ENCODE data around the gene ZBTB12. TPM values are rescaled to one million over a fixed set of nuclear protein-coding genes. Genes with fewer than 3 reads are reported as not detected.

Gene ZBTB12
- total RNA-seq, 1 experiment from 2014 or later = 1.3 TPM

- DNase-seq (ENCODE audit: low spot score) = peak; percentile 68
Observed at GRCh38 chr6:31897612-31898382, 4.1 kb downstream of the ZBTB12 start, which contains the start of gene EHMT2. EHMT2 (minus strand) TSS chr6:31897698; CDS start chr6:31897677, 21 bp downstream.

GRCh38 chr6:31896856-31897611, 4.9 kb downstream of the ZBTB12 start:
- DNase-seq (ENCODE audit: low spot score) = no peak

DNA sequence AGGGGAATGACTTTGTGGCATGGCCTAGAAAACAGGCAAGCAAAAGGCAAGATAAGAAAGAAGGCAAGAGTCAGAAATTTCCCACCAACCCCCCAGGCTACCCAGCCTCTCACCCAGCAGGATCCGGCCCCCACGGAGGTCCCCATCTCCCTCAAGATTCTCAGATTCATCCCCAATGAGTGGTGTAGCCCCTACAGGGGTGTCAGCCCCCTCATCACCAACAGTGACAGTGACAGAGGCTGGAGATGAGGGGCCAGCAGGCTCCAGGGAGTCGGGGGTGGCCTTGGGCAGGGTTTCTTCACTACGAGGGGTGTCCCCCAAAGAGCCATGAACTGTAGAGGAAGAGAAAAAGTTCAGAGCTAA, 5.4 kb downstream of the ZBTB12 start:
- no peak for DNase-seq (ENCODE audit: low spot score)

DNA sequence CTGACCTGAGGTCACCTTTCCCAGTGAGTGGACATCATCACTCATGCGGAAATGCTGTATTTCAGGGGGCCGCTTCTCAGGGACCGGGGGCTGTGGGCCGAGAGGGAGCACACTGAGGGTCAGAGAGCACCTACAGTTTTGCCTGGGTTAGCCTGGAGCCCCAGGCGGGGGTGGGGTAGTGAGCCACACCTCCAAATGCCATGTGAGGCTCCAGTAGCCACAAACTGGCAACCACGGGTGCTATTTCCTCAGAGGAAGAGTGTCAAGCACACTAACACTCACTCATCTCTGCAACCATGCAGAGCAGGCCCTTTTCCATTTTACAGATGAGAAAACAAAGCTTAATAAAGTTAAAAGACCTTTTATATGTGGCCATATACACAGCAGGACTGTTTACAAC, 9.1 kb downstream of the ZBTB12 start:
- DNase-seq (ENCODE audit: low spot score) = no peak

GRCh38 chr6:31889331-31889972, 12.4 kb downstream of the ZBTB12 start:
- no peak for DNase-seq (ENCODE audit: low spot score)

- DNase-seq (ENCODE audit: low spot score) = no peak
Observed at GRCh38 chr6:31888276-31889258, 13.3 kb downstream of the ZBTB12 start.

- DNase-seq (ENCODE audit: low spot score) = no peak
Observed at GRCh38 chr6:31887173-31888007, 14.5 kb downstream of the ZBTB12 start.

DNA sequence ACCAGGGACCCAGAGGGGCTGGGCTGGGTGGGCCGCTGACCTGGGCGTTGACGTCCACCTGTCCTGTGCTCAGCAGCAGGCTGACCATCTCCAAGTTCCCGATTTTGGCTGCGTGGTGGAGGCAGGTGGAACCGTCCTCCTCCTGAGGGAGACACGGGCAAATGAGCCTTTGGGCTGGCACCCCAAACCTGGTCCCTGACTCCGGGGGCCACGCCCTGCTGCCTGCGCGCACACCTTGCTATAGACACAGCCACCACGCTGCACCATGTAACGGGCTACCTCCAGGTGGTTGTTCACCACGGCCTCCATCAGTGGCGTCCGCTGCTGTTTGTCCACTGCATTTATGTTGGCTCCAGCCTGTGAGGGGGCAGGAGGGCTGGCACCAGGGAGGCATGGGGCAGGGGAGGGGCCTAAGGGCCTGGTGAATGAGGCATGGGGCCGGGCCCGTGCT, 15.3 kb downstream of the ZBTB12 start:
- no peak for DNase-seq (ENCODE audit: low spot score)

- DNase-seq (ENCODE audit: low spot score) = no peak
Observed at GRCh38 chr6:31884528-31885035, 17.3 kb downstream of the ZBTB12 start.

DNA sequence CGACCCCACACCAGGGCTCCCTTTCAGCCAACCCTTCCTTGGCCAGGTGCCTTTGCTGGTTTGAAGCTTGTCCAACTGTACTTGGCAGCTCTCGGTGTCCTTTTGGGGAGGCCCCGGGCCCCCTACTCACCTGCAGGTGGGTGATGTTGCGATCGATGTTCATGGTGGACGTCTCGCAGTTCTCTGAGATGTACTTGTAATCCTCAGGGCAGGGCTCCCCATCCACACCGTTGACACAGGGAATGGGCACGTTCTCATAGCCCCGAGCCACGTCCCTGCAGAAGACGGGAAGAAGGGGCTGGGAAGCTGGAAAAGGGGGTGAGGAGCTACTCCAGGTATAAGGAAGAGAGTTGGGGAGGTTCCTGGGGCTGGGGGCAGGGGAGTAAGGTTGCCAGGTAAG, 18.2 kb downstream of the ZBTB12 start:
- no peak for DNase-seq (ENCODE audit: low spot score)

DNA sequence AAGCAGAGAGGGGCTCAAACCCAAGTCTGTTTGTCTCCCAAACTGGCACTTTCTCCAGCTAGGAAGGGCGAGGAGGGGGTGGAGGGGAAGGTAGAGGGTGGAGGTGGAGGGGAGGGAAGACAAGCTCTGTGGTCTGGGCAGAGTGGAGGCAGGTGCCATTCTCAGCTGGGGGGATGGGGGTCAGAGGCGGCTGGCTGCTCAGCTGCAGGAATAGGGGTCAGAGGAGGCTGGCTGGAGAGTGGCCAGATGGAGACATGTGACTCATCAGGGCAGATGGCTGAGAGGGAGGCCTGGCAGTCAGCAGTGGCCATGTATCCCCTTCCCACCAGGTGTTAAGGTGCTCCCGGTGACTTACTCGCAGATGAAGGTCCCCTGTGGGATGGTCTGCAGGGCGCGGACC, 19.5 kb downstream of the ZBTB12 start:
- DNase-seq (ENCODE audit: low spot score) = peak; percentile 59

DNA sequence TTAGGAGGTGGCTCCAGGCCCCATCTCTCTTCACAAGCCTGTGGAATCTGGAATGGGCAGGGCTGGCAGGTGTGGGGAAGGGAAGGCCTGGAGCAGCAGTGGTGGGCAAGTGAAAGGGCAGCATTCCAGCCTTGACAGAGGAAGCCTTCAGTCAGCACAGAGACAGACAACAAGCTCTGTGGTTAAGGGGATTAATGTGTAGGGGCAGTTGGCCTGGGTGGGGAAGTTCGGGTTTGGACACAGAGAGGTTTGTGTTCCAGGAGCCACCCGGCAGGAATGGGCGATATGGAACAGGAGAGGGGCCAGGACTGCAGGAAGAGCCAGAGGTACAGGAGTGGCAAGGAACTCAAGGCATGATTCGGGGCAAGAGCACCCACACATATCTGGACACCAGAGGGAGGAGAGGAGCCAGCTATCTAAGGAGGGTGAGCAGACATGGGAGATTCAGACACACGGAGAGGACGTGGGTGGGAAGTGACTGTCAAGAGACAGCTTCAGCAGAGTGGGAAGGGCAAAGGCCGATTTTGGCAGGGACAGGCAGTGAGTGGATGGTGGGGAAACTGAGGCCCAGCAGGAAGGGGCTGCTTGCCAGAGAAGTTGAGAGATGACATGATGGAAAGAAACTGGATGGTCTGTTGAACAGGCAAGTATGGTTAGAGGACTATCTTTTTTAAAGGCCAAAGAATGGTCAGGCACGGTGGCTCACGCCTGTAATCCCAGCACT, 20.6 kb downstream of the ZBTB12 start:
- no peak for DNase-seq (ENCODE audit: low spot score)

DNA sequence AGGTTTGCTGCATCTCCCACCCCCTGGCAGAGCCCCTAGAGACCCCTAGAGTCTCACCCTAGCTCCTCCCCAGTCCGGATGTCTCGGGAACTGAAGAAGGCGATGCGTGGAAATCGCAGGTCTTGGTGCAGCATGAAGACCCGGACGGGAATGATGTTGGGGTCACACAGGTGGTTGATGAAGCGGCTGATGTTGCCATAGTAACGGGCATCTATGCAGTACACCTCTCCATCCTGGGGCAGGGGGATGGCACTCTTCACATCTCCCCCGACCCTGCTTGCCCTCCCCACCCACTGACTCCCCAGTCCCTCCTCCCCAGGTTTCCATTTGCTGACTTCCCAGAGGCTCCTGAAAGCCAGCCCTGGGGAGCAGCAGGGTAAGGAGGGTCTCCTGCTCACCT, 21.3 kb downstream of the ZBTB12 start:
- no peak for DNase-seq (ENCODE audit: low spot score)

GRCh38 chr6:31879901-31880300, 22.0 kb downstream of the ZBTB12 start:
- no peak for DNase-seq (ENCODE audit: low spot score)

DNA sequence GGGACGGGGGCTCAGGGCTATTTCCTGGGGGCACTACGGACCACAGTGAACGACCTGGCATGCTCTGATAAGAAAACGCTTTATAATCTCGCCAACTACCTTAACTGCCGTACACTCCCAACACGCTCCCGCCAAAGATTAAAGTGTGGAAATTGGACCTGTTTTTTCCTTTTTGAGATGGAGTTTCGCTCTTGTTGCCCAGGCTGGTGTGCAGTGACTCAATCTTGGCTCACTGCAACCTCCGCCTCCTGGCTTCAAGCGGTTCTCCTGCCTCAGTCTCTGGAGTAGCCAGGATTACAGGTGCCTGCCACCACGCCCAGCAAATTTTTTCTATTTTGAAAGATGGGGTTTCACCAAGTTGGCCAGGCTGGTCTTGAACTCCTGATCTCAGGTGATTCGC, 22.7 kb downstream of the ZBTB12 start:
- no peak for DNase-seq (ENCODE audit: low spot score)

DNA sequence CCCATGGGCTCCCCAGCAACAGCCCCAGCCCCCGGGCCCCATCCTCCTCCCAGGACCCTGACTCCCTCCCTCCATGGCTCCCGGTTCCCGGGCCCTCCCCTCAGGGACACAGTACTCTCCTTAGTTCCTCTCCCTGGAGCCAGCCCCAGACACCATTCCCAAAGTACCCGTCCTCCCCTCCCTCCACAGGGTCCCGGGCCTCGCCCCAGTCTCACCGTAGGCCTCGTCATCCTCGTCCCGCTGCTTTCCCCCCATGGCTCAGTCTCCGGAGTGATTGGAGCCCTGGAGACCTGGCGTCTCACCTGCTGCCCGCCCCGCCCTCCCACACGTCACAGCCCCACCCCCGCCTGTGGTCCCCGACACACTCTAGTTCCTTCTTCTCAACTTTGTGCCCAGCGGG, 23.2 kb downstream of the ZBTB12 start, which contains the start of gene SLC44A4:
SLC44A4 (minus strand) TSS at position 272 of the 400 bp plus-strand sequence; CDS start at position 255, 17 bp downstream.
- no peak for DNase-seq (ENCODE audit: low spot score)

DNA sequence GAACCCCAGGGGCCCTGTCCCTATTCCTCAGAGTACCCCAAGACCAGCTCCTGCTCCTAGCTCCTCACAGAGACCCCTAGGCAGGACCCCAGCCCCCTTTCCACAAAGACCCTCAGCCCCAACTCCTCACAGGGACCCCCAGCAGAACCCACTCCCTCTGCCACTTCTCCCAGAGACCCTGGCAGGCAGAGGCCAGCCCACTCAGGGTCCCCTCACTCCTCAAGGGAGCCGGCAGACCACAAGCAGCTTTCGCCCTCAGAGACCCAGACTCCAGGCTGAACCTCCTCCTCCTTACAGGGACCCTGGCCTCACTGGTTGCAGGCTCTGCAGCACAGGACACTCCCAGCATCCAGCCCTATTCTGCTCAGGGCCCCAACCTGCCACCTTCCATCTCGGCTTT, 23.7 kb downstream of the ZBTB12 start:
- no peak for DNase-seq (ENCODE audit: low spot score)

DNA sequence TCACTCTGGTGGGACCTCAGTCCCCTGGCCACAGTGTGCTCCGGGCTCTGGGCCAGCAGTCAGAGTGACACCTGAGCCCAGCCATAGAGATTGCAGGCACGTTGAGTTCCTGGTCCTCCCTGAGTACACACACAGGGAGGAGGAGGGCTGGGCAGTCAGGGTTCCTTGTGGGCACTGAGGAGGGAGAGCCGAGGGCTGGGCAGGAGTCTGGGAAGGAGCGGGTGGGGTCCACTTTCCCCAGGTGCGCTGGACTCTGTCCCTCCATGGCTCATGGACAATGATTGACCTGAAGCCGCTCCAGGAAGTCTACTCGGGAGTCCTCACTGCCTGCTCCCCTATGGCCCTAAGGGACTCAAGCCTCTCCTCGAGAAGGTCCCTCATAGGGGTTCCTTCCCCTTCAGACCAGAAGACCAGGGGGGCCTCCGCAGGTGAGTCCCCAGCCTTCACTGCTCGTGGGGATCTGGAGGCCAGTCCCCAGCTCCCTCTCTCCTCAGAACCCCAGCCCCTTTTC, 24.2 kb downstream of the ZBTB12 start:
- DNase-seq (ENCODE audit: low spot score) = no peak

- no peak for DNase-seq (ENCODE audit: low spot score)
Observed at GRCh38 chr6:31877125-31877650, 24.7 kb downstream of the ZBTB12 start.
